ENCODE results near the gene NPY5R.

The NPY5R gene

DNA sequence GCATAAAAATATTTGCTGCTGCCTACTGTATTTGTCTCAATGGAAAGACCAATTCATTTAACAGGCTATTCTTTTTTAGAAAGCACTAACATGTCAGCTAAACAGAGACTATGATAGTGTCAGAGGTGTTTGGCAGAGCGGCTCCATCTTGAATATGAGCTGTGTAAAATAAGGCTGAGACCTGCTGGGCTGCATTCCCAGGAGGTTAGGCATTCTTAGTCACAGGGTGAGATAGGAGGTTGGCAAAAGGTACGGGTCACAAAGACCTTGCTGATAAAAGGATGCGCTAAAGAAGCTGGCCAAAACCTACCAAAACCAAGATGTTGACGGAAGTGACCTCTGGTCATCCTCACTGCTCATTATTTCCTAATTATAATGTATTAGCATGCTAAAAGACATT is 41.8 kb downstream of the NPY5R start:
- DNase-seq, result no peak

- no peak for DNase-seq
These were observed 48.1 kb downstream of the NPY5R start for GRCh38 chr4:163391756-163392155.

- peak; percentile 35 for DNase-seq
These were observed 48.6 kb downstream of the NPY5R start for GRCh38 chr4:163392328-163392727.

DNA sequence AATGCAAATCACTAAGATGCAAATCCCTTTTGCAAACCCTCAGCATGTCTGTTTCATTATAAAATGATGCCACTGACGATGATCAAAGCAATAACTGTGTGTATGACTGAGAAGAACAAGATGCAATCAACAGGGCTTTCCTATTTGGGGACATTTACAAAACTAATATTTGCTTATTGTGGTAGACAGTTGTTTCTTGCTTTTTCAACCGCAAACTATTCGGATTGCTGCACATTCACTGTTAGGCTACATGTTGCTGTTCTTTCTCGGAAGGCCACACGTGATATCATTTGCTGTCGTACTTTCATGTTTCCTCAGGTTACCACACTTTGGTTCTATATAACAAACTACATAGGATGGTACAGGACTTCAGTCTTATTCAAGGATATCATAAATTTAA is 49.8 kb downstream of the NPY5R start:
- no peak for DNase-seq

- peak; percentile 81 for DNase-seq
These were observed 51.4 kb downstream of the NPY5R start for GRCh38 chr4:163395055-163395454.

DNA sequence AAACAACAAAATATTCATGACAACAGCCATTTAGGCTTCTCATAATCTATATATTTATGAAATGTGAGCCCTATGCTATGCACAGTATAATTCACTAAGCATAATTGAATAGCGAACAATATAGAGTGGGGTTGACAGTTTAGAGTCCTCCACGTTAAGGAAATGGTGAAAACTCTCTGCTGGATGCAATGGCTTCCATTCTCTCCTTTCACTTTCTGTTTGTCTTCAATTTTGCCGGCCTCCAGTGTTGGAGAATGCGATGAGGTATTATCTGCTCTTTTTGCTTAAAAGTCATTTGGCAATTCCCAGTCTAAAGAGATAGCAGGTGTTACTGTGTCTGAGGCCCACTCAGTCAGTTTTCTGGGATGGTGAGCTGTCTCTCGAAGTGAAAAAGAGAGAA is 52.1 kb downstream of the NPY5R start:
- DNase-seq, result peak; percentile 48

GRCh38 chr4:163398238-163398637 is 54.5 kb downstream of the NPY5R start:
- no peak for DNase-seq

GRCh38 chr4:163400911-163401310 is 57.2 kb downstream of the NPY5R start:
- DNase-seq, result no peak
